Sigmoid colon (tissue), 7 donors: ENCODE measurements around the gene MSH2. TPM values are rescaled to one million over a fixed set of nuclear protein-coding genes. Genes with fewer than 3 reads are reported as not detected.
"Not testable (repeated sequence)": the region's sequence is repeated elsewhere in the genome, so short reads cannot be mapped to it uniquely, and the experiment has no call there.

Source experiments
- DNase-seq: peaks from one replicate; pipeline ENCODE4 v3.0.0-alpha.2; 2019
- H3K27ac ChIP-seq, 4 donors: fragments of 200-600 bp; sonication (generic); one replicate each; pipeline ENCODE4 v1.5.1; 2016 to 2019; ENCODE audit warnings: mild to moderate bottlenecking in 1 of 4
- H3K27me3 ChIP-seq, 3 donors: fragments of 200-600 bp; sonication (generic); one replicate each; pipeline ENCODE4 v1.5.1; 2019; ENCODE audit warnings: mild to moderate bottlenecking in 1 of 3
- H3K36me3 ChIP-seq, 4 donors: fragments of 200-600 bp; sonication (generic); one replicate each; pipeline ENCODE4 v1.5.1; 2016 to 2019
- H3K4me1 ChIP-seq, 4 donors: fragments of 200-600 bp; sonication (generic); one replicate each; pipeline ENCODE4 v1.5.1; 2017 to 2019
- H3K4me3 ChIP-seq, 4 donors: fragments of 200-600 bp; sonication (generic); one replicate each; pipeline ENCODE4 v1.5.1; 2017 to 2019; ENCODE audit warnings: mild to moderate bottlenecking in 2 of 4, moderate library complexity in 1 of 4
- H3K9me3 ChIP-seq, 4 donors: fragments of 200-600 bp in 3 of 4; sonication (generic) in 3 of 4; one replicate each; pipeline versions ENCODE4 v1.5.1 to v1.6.1; 2013 to 2019
- CTCF ChIP-seq, 4 experiments: fragments of 450-650 bp in 3 of 4; fragments of 200-600 bp in 1 of 4; IDR thresholded peaks; one replicate each; pipeline ENCODE4 v1.5.1; 2016 to 2019; ENCODE audit warnings: antibody characterized with exemption in 4 of 4, mild to moderate bottlenecking in 3 of 4, moderate library complexity in 2 of 4
- EP300 ChIP-seq, 4 donors: sonication (generic); formaldehyde crosslinking; IDR thresholded peaks; one replicate each; pipeline ENCODE4 v1.6.1; 2017; ENCODE audit warnings: antibody characterized with exemption in 4 of 4
- POLR2A ChIP-seq, 2 donors: fragments of 450-650 bp; IDR thresholded peaks; one replicate each; pipeline ENCODE4 v1.6.1; 2016; ENCODE audit warnings: antibody characterized with exemption in 2 of 2, mild to moderate bottlenecking in 2 of 2, moderate library complexity in 2 of 2
- POLR2AphosphoS5 ChIP-seq, 4 donors: sonication (generic); formaldehyde crosslinking; IDR thresholded peaks; one replicate each; pipeline ENCODE4 v1.6.1; 2017; ENCODE audit warnings: antibody characterized with exemption in 4 of 4
- WGBS, 2 donors: extraction: QIAGEN DNeasy Blood & Tissue Kit; methylation state at CpG; one replicate each; pipeline ENCODE4 v1.1.7; 2013; 5-methylcytosine and 5-hydroxymethylcytosine counted together
- intact Hi-C: fragments of 100-400 bp; cut with DNase I; formaldehyde crosslinking; loops from one replicate; pipeline ENCODE4 v1.15.1; 2023
- polyA plus RNA-seq, 3 donors: library from polyadenylated mRNA; stranded (reverse); fragments of 200-250 nt; gene quantifications; one replicate each; pipeline ENCODE4 v1.2.3, GENCODE V29; 2013
- total RNA-seq, 4 donors: library from RNA; depleted of rRNA; stranded (reverse); fragments of >200 nt; gene quantifications; one replicate each; pipeline ENCODE4 v1.1.0, GENCODE V29; 2016
- donor health status: healthy with polysubstance abuse.
- donor health status: Bipolar disorder and iron deficiency.
- donor health status: healthy.

Gene MSH2
- total and polyA plus RNA-seq, 7 donors = 7.2 to 13.9 (median 9.4) TPM

- 95 to 96% methylated on average over 2 of the region's 2 CpGs for WGBS, 2 donors
- TF ChIP-seq POLR2AphosphoS5 (IDR thresholded peaks at IDR 0.05) (no peak), CTCF (IDR thresholded peaks at IDR 0.05) (no peak), POLR2A (IDR thresholded peaks at IDR 0.05) (no peak), EP300 (IDR thresholded peaks at IDR 0.05) (no peak)
- H3K9me3 ChIP-seq = no peaks in the 10 kb centered on the region
- H3K36me3 ChIP-seq = peaks cover 0 to under 1% (median 0%) of the 10 kb centered on the region in 4 donors
- no peak overlapping the region for H3K4me3 ChIP-seq
- DNase-seq = no peak
- intact Hi-C loops = loop anchor here (10.0 kb wide), 1 partner anchor 1301 kb away; no protein-coding TSS in a partner anchor
- no peak overlapping the region for H3K27ac ChIP-seq
- peaks cover 0 to 19% (median 15%) of the 10 kb centered on the region in 4 donors for H3K4me1 ChIP-seq
- H3K27me3 ChIP-seq = no peaks in the 10 kb centered on the region
These were observed 2.8 kb downstream of the MSH2 start for GRCh38 chr2:47405757-47406156.

- H3K36me3 ChIP-seq = peaks cover 0 to 11% (median 0%) of the 10 kb centered on the region in 4 donors
- peaks cover 0 to 18% (median 15%) of the 10 kb centered on the region in 4 donors for H3K4me1 ChIP-seq
- DNase-seq, H3K4me3 ChIP-seq, H3K27me3 ChIP-seq, H3K27ac ChIP-seq, H3K9me3 ChIP-seq: not testable (repeated sequence)
- 96 to 97% methylated on average over 3 of the region's 3 CpGs for WGBS, 2 donors
- intact Hi-C loops = loop anchor here (10.0 kb wide), 1 partner anchor 1302 kb away; no protein-coding TSS in a partner anchor
These were observed 3.8 kb downstream of the MSH2 start for GRCh38 chr2:47406649-47407330.

- peaks cover 0 to 21% (median 0%) of the 10 kb centered on the region in 4 donors for H3K36me3 ChIP-seq
- not testable (repeated sequence) for H3K27me3 ChIP-seq, H3K27ac ChIP-seq, H3K9me3 ChIP-seq, H3K4me3 ChIP-seq, DNase-seq
- intact Hi-C loops = loop anchor here (10.0 kb wide), 1 partner anchor 1303 kb away; no protein-coding TSS in a partner anchor
- peaks cover 0 to 11% (median 9%) of the 10 kb centered on the region in 4 donors for H3K4me1 ChIP-seq
- 91 to 98% methylated on average over 2 of the region's 2 CpGs for WGBS, 2 donors
These were observed 5.0 kb downstream of the MSH2 start for GRCh38 chr2:47407976-47408375.

GRCh38 chr2:47414682-47415458 is 11.9 kb downstream of the MSH2 start:
- no peak overlapping the region for H3K27ac ChIP-seq
- intact Hi-C loops = no loop called here
- WGBS, 2 donors = 93 to 97% methylated on average over 7 of the region's 7 CpGs
- DNase-seq = no peak
- no peaks in the 10 kb centered on the region for H3K4me1 ChIP-seq
- TF ChIP-seq EP300 (IDR thresholded peaks at IDR 0.05) (no peak), CTCF (IDR thresholded peaks at IDR 0.05) (no peak), POLR2A (IDR thresholded peaks at IDR 0.05) (no peak), POLR2AphosphoS5 (IDR thresholded peaks at IDR 0.05) (no peak)
- no peak overlapping the region for H3K4me3 ChIP-seq
- H3K9me3 ChIP-seq = no peaks in the 10 kb centered on the region
- H3K27me3 ChIP-seq = no peaks in the 10 kb centered on the region
- H3K36me3 ChIP-seq = peaks cover 0 to 42% (median 4%) of the 10 kb centered on the region in 4 donors

GRCh38 chr2:47420214-47420613 is 17.3 kb downstream of the MSH2 start:
- WGBS, 2 donors = 61 to 89% methylated on average over 2 of the region's 2 CpGs
- TF ChIP-seq POLR2A (IDR thresholded peaks at IDR 0.05) (no peak), POLR2AphosphoS5 (IDR thresholded peaks at IDR 0.05) (no peak)
- DNase-seq = no peak
- Histone ChIP-seq H3K4me1 (no peaks in the 10 kb centered on the region), H3K27me3 (no peaks in the 10 kb centered on the region), H3K27ac (no peak overlapping the region), H3K9me3 (no peaks in the 10 kb centered on the region), H3K4me3 (no peak overlapping the region), H3K36me3 (peaks cover 0 to 48% (median 1%) of the 10 kb centered on the region in 4 donors)
- intact Hi-C loops = no loop called here

- H3K4me3 ChIP-seq, intact Hi-C loops, H3K27me3 ChIP-seq, H3K9me3 ChIP-seq, H3K27ac ChIP-seq, DNase-seq, H3K4me1 ChIP-seq: not testable (repeated sequence)
- peaks cover 0 to 50% (median 1%) of the 10 kb centered on the region in 4 donors for H3K36me3 ChIP-seq
- WGBS, 2 donors = 88 to 92% methylated on average over 10 of the region's 10 CpGs
These were observed 17.7 kb downstream of the MSH2 start for GRCh38 chr2:47420683-47421082.
